NB4 (cell line): ENCODE data around the gene ADAM10.

ENCODE experiments used
- CTCF ChIP-seq: IDR thresholded peaks from one replicate; pipeline ENCODE4 v1.5.1; 2012; ENCODE audit warnings: low read depth, low read length
- POLR2A ChIP-seq: IDR thresholded peaks from 2 replicates; pipeline ENCODE4 v1.6.1; 2011; ENCODE audit warnings: mild to moderate bottlenecking; ENCODE audit not compliant: insufficient read length; ENCODE audit errors: extremely low read depth

GRCh38 chr15:58594898-58595297 is 154.6 kb downstream of the ADAM10 start:
- no peak for TF ChIP-seq CTCF
- no peak for TF ChIP-seq POLR2A
